Spleen (tissue), 7 donors: ENCODE measurements around the gene SNRPN.

Experiments used
- CTCF ChIP-seq, 11 experiments: fragments of 200-600 bp in 7 of 11; fragments of 450-650 bp in 4 of 11; sonication (generic) in 4 of 11; IDR thresholded peaks in 8 of 11; conservative IDR thresholded peaks in 3 of 11; 1 replicate in 7 of 11; 2 replicates in 4 of 11; pipeline versions ENCODE4 v1.4.0 to v1.8.0; 2016 to 2021; ENCODE audit warnings: antibody characterized with exemption in 11 of 11, inconsistent platforms in 4 of 11, mild to moderate bottlenecking in 1 of 11
- POLR2A ChIP-seq, 3 donors: fragments of 450-650 bp; IDR thresholded peaks; one replicate each; pipeline ENCODE4 v1.5.1; 2017; ENCODE audit warnings: antibody characterized with exemption in 3 of 3, mild to moderate bottlenecking in 1 of 3
- POLR2AphosphoS5 ChIP-seq, 3 donors: sonication (generic); formaldehyde crosslinking; IDR thresholded peaks; one replicate each; pipeline ENCODE4 v1.5.1; 2017; ENCODE audit warnings: antibody characterized with exemption in 3 of 3
- donor health status: DM: no; HTN: no; CAD: no; lungs with moderate emphysema.
- donor health status: DM: no; HTN: no; CAD: no.
- donor health status: DM: no; HTN: no; CAD: no.

GRCh38 chr15:24940236-24940635 lies 14.6 kb upstream of the SNRPN start:
- TF ChIP-seq CTCF (IDR thresholded peaks at IDR 0.05 in 8 of 11, conservative IDR thresholded peaks at IDR 0.05 in 3 of 11): no peak
- no peak for TF ChIP-seq POLR2A (IDR thresholded peaks at IDR 0.05)
- no peak for TF ChIP-seq POLR2AphosphoS5 (IDR thresholded peaks at IDR 0.05)
